ENCODE data around the gene NT5C1B.

NT5C1B gene

DNA sequence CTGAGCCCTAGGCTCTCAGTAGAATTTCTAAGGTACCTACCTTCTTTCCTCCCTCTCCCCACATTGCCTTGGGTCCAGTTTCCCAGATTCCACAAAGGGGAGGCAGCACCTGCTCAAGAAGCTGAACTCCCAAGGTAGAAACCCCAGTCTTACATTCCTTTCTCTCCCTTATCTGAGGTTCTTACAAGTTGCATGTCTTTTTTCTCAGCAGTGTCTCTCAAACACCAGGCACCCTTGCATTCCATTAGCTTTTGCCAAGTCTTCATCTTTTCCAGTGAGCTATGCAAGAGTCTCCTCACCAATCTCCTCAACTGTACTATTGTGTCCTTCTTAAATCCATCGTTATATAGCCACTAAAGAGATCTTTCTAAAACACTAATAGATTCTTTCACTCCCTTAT lies 4.1 kb upstream of the NT5C1B start:
- DNase-seq (ENCODE audit: low read depth in 2 of 2) = no peak
- TF ChIP-seq CTCF (IDR thresholded peaks at IDR 0.05; ENCODE audit: low read depth, low read length) = no peak
- no peak overlapping the region for H3K4me3 ChIP-seq (replicated peaks in 1 of 2; ENCODE audit: low read depth in 2 of 2, low read length in 2 of 2)

DNA sequence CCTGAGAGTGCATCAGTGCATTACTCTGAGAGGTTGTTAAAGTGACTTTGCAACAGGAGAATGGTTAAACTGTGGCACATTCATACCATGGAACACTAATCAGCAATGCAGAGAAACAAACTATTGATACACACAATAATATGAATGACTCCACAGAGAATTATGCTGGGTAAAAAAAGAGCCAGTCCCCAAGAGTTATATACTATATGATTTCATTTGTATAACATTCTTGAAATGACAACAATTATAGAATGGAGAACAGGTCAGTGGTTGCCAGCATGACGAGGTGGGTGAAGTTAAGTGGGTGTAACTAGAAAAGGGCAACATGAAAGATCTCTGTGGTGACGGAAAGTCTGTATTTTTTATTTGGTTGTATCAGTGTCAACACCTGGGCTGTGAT lies 3.0 kb upstream of the NT5C1B start:
- DNase-seq (ENCODE audit: low read depth in 2 of 2) = peak in 1 of 2 donors; percentile 37
- no peak overlapping the region for H3K4me3 ChIP-seq (replicated peaks in 1 of 2; ENCODE audit: low read depth in 2 of 2, low read length in 2 of 2)
- TF ChIP-seq CTCF (IDR thresholded peaks at IDR 0.05; ENCODE audit: low read depth, low read length) = no peak

DNA sequence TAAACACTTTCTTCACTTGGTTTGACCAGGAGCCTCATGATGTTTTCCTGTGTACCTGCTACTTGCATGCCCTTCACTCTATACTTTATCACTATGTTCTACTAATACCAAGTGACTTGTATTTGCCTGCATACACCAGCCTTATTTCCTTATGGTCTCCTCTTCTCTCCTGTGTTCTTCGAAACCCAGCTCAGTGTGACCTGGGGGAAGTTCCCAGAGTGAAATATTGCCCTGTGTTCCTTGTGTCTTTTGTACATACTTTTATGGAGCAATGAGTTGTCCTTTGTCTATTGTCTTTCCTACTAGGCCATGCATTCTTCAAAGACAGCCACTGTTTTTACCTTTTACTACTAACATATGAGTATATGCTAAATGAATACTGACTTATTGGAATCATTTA lies 567 bp downstream of the NT5C1B start:
- no peak for TF ChIP-seq CTCF (IDR thresholded peaks at IDR 0.05; ENCODE audit: low read depth, low read length)
- DNase-seq (ENCODE audit: low read depth in 2 of 2) = no peak
- no peak overlapping the region for H3K4me3 ChIP-seq (replicated peaks in 1 of 2; ENCODE audit: low read depth in 2 of 2, low read length in 2 of 2)

GRCh38 chr2:18588049-18588448 lies 1.3 kb downstream of the NT5C1B start:
- TF ChIP-seq CTCF (IDR thresholded peaks at IDR 0.05; ENCODE audit: low read depth, low read length) = no peak
- no peak overlapping the region for H3K4me3 ChIP-seq (replicated peaks in 1 of 2; ENCODE audit: low read depth in 2 of 2, low read length in 2 of 2)
- DNase-seq (ENCODE audit: low read depth in 2 of 2) = no peak

DNA sequence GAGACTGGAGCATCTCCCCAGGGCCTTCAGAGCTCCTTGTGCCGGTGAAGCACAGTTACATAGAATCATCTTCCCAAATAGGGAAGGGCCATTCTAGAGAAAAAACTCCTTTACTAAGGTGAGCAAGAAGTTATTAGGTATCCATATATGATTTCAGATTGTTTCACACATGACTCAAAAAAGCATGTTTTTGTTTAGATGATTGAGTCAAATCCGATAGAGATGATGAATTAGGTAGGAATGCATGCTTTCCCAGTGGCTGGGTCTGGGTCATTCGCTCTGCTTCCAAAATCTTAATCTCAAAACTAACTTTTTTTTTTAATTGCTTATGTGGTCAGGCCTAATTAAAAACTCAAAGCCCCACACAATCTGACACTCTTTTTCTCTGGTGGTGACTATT lies 3.8 kb downstream of the NT5C1B start:
- no peak overlapping the region for H3K4me3 ChIP-seq (replicated peaks in 1 of 2; ENCODE audit: low read depth in 2 of 2, low read length in 2 of 2)
- peak in 1 of 2 donors; percentile 69 for DNase-seq (ENCODE audit: low read depth in 2 of 2)
- TF ChIP-seq CTCF (IDR thresholded peaks at IDR 0.05; ENCODE audit: low read depth, low read length) = no peak

GRCh38 chr2:18584608-18584954 lies 4.8 kb downstream of the NT5C1B start:
- TF ChIP-seq CTCF (IDR thresholded peaks at IDR 0.05; ENCODE audit: low read depth, low read length) = no peak
- no peak overlapping the region for H3K4me3 ChIP-seq (replicated peaks in 1 of 2; ENCODE audit: low read depth in 2 of 2, low read length in 2 of 2)
- DNase-seq (ENCODE audit: low read depth in 2 of 2) = no peak

DNA sequence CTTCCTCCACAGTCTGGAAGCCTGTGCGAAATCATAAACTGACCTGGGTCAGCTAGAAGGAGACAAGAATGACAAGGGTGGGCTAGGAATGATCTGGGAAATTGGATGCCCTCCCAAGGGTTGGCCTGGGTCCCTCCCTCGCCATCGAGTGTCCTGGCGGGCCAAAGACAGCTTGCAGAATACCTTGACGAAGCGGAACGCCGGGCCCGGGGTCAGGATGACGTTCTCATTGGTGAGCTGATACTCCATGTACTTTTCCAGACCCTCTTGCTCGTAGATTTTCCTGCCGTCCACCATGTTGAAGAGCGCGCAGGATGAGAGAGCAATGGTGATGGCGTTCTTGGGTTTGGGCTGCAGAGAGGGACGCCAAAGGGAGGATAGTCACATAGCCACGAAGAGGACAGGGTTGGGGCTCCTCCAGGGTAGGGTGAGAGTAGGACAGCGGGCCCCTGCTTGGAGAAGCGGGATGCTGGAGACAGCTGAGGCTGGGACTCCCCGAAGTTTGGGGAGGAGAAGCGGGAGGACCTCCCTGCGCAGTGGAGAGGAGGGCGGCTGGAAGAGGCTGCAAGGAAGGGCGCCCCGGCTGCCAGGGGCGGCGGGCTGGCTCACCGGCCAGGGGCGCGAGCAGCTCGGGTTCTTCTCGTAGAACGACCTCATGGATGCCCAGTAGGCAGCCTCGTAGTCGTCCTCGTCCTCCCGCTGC lies 5.3 kb downstream of the NT5C1B start:
- no peak for DNase-seq (ENCODE audit: low read depth in 2 of 2)
- no peak overlapping the region for H3K4me3 ChIP-seq (replicated peaks in 1 of 2; ENCODE audit: low read depth in 2 of 2, low read length in 2 of 2)
- TF ChIP-seq CTCF (IDR thresholded peaks at IDR 0.05; ENCODE audit: low read depth, low read length) = no peak

Data from cardiac fibroblast (primary cell).